Bronchial epithelial cell (primary cell): Measurements from ENCODE around the gene STAMBP. TPM values are rescaled to one million over a fixed set of nuclear protein-coding genes. Genes with fewer than 3 reads are reported as not detected.
A peak's percentile ranks its signal among the peaks of the same experiment; 100 is the strongest.

Experiments
- DNase-seq: peaks from one replicate; pipeline ENCODE4 v3.0.0-alpha.2; 2010; ENCODE audit warnings: low read depth
- FAIRE-seq: peaks from 2 replicates; lab custom pipeline; 2011; peaks lifted over from hg19 to GRCh38; lab: Jason Lieb, UNC
- H3K27me3 ChIP-seq: 2 replicates; pipeline ENCODE4 v1.5.1; 2011; ENCODE audit warnings: low read length; ENCODE audit not compliant: control insufficient read depth, insufficient read depth
- H3K36me3 ChIP-seq: 2 replicates; pipeline ENCODE4 v1.5.1; 2011; ENCODE audit warnings: low read length; ENCODE audit not compliant: control insufficient read depth, insufficient read depth
- H3K4me3 ChIP-seq: 2 replicates; pipeline ENCODE4 v1.5.1; 2011; ENCODE audit warnings: mild to moderate bottlenecking, low read depth, low read length, control low read depth
- CTCF ChIP-seq: IDR thresholded peaks from 2 replicates; pipeline ENCODE4 v1.5.1; 2011; ENCODE audit warnings: mild to moderate bottlenecking, moderate library complexity, low read length, control low read depth, inconsistent platforms; ENCODE audit not compliant: insufficient read depth, severe bottlenecking
- total RNA-seq: library from RNA; depleted of rRNA; stranded (reverse); fragments of >200 nt; gene quantifications from 2 replicates; pipeline ENCODE4 v1.2.1, GENCODE V29; 2014

Gene STAMBP
- total RNA-seq, 1 donor from 2014 or later, result 24.0 TPM

DNA sequence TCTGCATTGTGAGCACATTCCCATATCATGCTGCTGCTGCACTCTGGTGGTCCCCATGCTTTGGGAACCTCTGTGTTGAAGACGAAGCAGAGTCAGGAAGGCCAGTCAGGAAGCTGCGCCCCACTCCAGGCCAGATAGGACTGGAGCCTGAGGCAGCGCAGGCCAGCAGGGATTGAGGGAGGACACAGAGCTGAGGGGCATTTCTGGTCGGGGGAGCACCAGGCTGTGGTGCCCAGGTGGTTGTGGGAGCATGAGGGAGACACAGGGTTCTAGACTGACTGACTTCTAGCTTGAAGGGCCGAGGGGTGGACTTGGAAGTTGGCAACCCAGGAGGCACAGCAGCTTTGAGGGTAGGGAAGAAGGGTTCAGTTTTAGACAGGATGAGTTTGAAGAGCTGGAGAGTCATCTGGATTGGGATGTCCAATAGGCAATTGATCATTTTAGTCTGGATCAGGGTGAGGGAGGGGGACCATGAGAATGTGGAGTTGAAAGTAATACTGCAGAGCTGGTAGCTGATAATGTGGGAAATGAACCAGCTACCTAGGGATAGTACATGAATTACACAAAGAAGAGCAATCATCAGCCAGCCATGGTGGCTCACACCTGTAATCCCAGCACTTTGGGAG lies 62.6 kb downstream of the STAMBP start:
- no peak for FAIRE-seq
- no peak for DNase-seq

DNA sequence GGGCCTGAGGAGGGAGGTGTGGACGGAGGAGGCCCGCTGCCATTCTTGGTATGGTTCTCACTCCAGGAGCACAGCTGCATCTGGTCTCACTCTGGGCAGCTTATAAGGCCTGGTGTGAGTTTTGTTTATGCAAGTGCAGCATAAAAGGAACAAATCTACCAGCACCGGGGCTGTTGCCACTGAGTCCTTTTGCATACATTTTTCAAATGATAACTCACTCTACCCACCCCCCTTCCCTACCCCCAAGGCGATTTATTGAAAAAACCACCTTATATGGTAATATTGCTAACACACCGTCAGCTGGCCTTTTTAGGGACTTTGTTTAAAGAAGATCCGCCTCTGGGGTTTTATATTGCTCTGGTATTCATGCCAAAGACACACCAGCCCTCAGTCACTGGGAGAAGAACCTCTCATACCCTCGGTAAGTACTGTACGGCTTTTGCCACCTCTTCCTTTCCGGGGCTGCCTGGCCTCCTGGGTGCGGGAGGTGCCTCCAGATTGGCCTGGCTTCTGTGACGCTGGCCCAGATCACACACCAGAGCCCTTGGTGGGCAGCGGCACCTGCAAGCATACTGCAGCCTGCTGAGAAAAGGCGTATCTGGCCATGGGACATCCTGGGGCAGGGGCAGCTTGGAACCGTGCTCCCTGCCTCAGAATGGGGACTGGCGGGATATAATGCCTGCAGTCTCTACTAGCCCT lies 64.0 kb downstream of the STAMBP start, which contains the start of gene ACTG2:
Gene ACTG2 (plus strand): TSS at position 378 of the 699 bp plus-strand sequence. CDS start 8,304 bp downstream, outside the sequence.
- Histone ChIP-seq H3K36me3 (no peaks in the 10 kb centered on the region), H3K4me3 (no peak within 1 kb of the TSS), H3K27me3 (no peaks in the 10 kb centered on the region)
- DNase-seq, result no peak
- TF ChIP-seq CTCF, result no peak
- no peak for FAIRE-seq

More for the DNA sequence above, 62.6 kb downstream of the STAMBP start:
- no peak for TF ChIP-seq CTCF
- no peaks in the 10 kb centered on the region for H3K27me3 ChIP-seq
- H3K4me3 ChIP-seq, result no peak overlapping the region
- no peaks in the 10 kb centered on the region for H3K36me3 ChIP-seq

- FAIRE-seq, result peak; percentile 86
Measured at GRCh38 chr2:73893764-73894474, 65.2 kb downstream of the STAMBP start.

DNA sequence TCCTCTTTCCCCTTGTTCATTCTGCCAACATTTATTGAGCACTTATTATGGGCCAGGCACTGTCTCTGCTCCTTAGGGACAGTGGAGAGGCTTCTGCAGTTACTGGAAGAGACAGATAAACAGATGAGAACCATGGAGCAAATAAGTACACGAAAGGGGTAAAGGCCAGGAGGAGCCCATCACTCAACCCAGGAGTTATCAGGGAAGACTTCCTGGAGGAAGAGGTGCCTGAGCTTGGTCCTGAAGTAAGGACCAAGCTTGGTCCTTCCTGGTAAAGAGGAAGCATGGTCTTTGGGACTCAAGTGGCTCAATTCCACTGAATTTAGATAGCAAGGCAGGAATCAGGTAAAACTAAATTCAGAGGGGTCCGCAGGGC lies 65.7 kb downstream of the STAMBP start:
- Histone ChIP-seq H3K4me3 (no peak overlapping the region), H3K36me3 (no peaks in the 10 kb centered on the region), H3K27me3 (no peaks in the 10 kb centered on the region)
- no peak for DNase-seq
- TF ChIP-seq CTCF, result no peak
- no peak for FAIRE-seq

More at GRCh38 chr2:73893764-73894474, 65.2 kb downstream of the STAMBP start:
- DNase-seq, result no peak
- TF ChIP-seq CTCF, result no peak
- no peaks in the 10 kb centered on the region for H3K27me3 ChIP-seq
- no peaks in the 10 kb centered on the region for H3K36me3 ChIP-seq
- H3K4me3 ChIP-seq, result no peak overlapping the region

DNA sequence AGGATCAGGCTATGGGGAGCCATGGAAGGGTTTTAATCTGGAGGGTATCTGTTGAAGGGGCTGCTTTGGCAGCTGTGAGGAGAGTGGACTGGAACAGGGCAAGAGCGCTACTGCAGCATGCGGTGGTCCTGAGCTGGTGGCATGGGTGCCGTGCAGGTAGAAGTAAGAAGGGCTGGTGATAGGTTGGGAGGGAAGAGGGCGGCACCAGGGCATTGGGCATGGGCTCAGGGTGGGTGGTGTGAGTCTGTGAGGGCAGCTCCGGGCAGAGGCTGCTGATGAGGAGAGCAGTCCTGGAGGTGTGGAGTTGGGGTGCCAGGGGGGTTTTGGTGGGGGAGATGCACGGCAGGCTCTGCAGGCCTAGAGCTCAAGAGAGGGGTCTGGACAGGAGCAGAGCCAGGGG lies 66.1 kb downstream of the STAMBP start:
- Histone ChIP-seq H3K27me3 (no peaks in the 10 kb centered on the region), H3K36me3 (no peaks in the 10 kb centered on the region), H3K4me3 (no peak overlapping the region)
- no peak for TF ChIP-seq CTCF
- no peak for DNase-seq
- FAIRE-seq, result no peak
